ENCODE data around the gene CA4.
"Not testable (repeated sequence)": the region's sequence is repeated elsewhere in the genome, so short reads cannot be mapped to it uniquely, and the experiment has no call there.

The CA4 gene

DNA sequence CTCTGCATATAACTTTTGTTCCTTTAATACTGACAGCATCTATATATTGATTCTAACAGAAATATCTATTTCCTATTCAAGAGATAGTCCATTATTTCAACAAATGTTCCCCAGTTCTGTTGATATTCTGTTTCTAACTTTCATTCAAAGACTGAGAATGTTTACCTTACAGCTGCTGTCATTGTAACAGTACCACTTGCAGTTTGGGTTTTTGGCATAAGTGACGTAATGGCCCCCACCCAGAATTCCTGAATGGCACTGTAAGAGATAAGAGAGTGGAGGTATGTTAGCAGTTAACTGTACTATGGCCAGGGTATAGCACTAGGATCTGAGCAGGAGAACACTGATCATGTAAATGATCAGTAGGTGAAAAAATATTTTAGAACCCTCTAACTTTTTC, 30.6 kb downstream of the CA4 start:
- not testable (repeated sequence) for H3K4me3 ChIP-seq (ENCODE audit: low read depth, low read length); H3K27me3 ChIP-seq (ENCODE audit: control insufficient read depth, insufficient read depth, low read length); H3K4me1 ChIP-seq (ENCODE audit: control insufficient read depth, insufficient read depth, low read length); H3K9ac ChIP-seq (ENCODE audit: low read depth, low read length); H3K9me3 ChIP-seq (ENCODE audit: control insufficient read depth, insufficient read depth, low read length); H3K27ac ChIP-seq (ENCODE audit: low read depth, low read length)
- peaks cover 59% of the 10 kb centered on the region for H3K36me3 ChIP-seq (ENCODE audit: control insufficient read depth, insufficient read depth, low read length)

DNA sequence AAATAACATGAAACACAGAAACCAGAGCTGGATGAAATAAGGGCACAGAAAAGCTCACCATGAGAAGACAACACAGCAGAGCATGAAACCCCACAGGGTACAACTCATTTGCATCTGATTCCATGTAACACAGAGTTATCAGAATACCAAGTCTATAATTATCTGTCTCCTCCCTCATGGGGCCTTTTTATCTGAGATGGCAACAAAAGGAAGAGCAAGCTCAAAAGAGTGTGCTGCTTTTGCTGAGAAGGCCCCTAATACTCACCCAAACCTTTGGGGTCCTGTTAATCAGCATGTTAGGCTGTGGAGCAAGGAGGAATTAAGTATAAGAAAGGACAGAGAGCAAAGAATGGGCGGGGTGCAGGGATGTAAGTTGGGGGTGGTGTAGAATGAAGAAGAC, 36.6 kb downstream of the CA4 start:
- H3K4me3 ChIP-seq (ENCODE audit: low read depth, low read length); H3K4me1 ChIP-seq (ENCODE audit: control insufficient read depth, insufficient read depth, low read length); H3K27me3 ChIP-seq (ENCODE audit: control insufficient read depth, insufficient read depth, low read length); H3K9ac ChIP-seq (ENCODE audit: low read depth, low read length); H3K9me3 ChIP-seq (ENCODE audit: control insufficient read depth, insufficient read depth, low read length); H3K27ac ChIP-seq (ENCODE audit: low read depth, low read length): not testable (repeated sequence)
- H3K36me3 ChIP-seq (ENCODE audit: control insufficient read depth, insufficient read depth, low read length) = peaks cover 84% of the 10 kb centered on the region

DNA sequence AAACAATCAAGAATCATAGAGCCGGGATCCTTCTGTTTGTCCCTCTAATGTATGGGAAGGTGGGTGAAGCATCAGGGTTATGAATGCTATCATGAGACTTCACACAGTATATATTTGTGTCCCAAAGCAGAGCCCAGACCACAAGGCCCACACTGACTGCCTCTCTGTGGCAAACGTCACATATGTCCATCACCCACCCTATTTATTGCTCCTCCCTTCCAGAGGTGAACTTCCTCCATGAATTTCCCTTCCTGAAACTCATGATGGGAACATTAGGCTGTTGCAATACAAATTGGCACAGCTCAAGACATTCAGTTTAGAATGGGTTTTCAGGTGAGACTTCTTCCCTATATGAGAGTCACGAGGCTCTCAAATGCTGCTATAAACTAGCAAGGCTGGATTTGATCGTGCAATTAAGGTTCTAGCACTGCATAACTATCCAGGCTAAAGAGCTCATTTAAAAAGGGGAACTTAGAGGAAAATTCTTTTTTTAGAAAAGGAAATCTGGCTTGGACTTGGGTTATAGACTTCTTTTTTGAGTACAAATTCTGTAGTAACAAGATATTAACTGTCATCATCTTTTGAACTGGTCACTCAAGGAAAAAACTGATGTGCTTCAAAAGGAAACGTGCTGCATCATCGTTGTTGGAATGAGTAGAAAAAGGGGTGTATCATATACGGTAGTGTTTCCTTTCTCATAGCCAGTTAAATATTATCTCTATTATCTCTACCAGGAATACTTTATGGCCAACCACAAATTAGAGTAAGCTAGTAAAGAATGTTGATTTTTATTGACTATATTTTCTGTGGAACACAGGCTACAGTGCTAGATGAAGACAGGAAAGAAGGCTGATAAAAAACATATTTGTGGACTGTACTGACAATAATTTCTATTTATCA, 37.3 kb downstream of the CA4 start:
- not testable (repeated sequence) for H3K9me3 ChIP-seq (ENCODE audit: control insufficient read depth, insufficient read depth, low read length); H3K27ac ChIP-seq (ENCODE audit: low read depth, low read length); H3K4me3 ChIP-seq (ENCODE audit: low read depth, low read length); H3K9ac ChIP-seq (ENCODE audit: low read depth, low read length); H3K27me3 ChIP-seq (ENCODE audit: control insufficient read depth, insufficient read depth, low read length); H3K4me1 ChIP-seq (ENCODE audit: control insufficient read depth, insufficient read depth, low read length)
- peaks cover 83% of the 10 kb centered on the region for H3K36me3 ChIP-seq (ENCODE audit: control insufficient read depth, insufficient read depth, low read length)

DNA sequence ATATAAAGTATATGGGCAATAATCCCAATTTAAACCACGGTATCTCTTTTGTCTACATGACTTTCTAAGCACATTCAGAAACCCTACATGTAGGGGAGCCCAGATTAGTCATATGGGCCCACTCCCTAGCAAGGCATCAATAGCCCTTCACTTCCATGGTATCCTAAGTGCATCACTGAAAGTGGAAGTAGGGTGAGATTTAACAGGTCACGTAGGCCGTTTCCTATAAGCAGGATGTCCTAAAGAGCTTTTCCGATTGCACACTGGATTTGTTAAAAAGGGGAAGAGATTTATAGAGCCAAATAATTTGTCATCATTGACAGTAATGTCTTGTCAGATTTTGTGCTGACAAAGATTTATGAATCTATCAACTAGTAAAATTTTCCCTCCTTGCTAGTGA, 39.0 kb downstream of the CA4 start:
- H3K4me3 ChIP-seq (ENCODE audit: low read depth, low read length) = no peak overlapping the region
- no peak overlapping the region for H3K27ac ChIP-seq (ENCODE audit: low read depth, low read length)
- H3K4me1 ChIP-seq (ENCODE audit: control insufficient read depth, insufficient read depth, low read length) = no peaks in the 10 kb centered on the region
- no peak overlapping the region for H3K9ac ChIP-seq (ENCODE audit: low read depth, low read length)
- H3K27me3 ChIP-seq (ENCODE audit: control insufficient read depth, insufficient read depth, low read length) = no peaks in the 10 kb centered on the region
- H3K9me3 ChIP-seq (ENCODE audit: control insufficient read depth, insufficient read depth, low read length) = no peaks in the 10 kb centered on the region
- H3K36me3 ChIP-seq (ENCODE audit: control insufficient read depth, insufficient read depth, low read length) = peaks cover 85% of the 10 kb centered on the region

DNA sequence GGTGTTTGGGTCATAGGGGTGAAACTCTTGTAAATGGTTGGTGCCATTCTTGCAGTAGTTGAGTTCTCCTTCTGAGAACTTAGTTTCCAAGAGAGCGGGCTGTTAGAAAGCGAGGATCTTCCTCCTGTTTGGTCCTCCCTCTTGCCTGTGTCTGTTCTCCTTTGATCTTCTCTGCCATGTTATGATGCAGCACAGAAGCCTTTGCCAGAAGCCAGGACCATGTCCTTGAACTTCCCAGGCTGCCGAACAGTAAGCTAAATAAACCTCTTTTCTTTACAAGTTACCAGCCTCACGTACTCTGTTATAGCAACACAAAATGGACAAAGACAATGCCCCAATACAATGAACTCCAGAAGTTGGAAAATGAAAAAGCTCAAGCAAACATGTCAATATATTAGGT, 40.3 kb downstream of the CA4 start:
- H3K36me3 ChIP-seq (ENCODE audit: control insufficient read depth, insufficient read depth, low read length) = peaks cover 88% of the 10 kb centered on the region
- not testable (repeated sequence) for H3K27ac ChIP-seq (ENCODE audit: low read depth, low read length); H3K4me3 ChIP-seq (ENCODE audit: low read depth, low read length); H3K9ac ChIP-seq (ENCODE audit: low read depth, low read length); H3K9me3 ChIP-seq (ENCODE audit: control insufficient read depth, insufficient read depth, low read length); H3K4me1 ChIP-seq (ENCODE audit: control insufficient read depth, insufficient read depth, low read length); H3K27me3 ChIP-seq (ENCODE audit: control insufficient read depth, insufficient read depth, low read length)

DNA sequence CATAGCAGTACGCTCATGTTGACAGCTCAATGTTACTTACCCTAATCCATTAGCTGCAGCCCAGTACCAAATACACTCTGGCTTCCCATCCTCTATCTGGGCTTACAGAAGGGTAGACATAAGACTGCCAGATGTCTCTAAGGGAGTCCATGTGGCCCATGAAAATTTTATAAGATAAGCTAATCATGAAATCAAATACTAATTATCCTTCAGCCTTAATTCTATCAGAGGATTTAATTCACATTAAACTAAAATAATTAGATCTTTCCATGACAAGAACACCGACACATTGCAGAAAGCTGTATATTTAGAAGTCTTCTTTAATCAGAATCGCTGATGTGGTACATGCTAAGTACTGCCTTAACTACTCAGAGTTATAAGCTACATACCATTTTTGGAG, 43.3 kb downstream of the CA4 start:
- H3K36me3 ChIP-seq (ENCODE audit: control insufficient read depth, insufficient read depth, low read length) = peaks cover 83% of the 10 kb centered on the region
- not testable (repeated sequence) for H3K4me1 ChIP-seq (ENCODE audit: control insufficient read depth, insufficient read depth, low read length); H3K4me3 ChIP-seq (ENCODE audit: low read depth, low read length); H3K9ac ChIP-seq (ENCODE audit: low read depth, low read length); H3K9me3 ChIP-seq (ENCODE audit: control insufficient read depth, insufficient read depth, low read length); H3K27me3 ChIP-seq (ENCODE audit: control insufficient read depth, insufficient read depth, low read length); H3K27ac ChIP-seq (ENCODE audit: low read depth, low read length)

DNA sequence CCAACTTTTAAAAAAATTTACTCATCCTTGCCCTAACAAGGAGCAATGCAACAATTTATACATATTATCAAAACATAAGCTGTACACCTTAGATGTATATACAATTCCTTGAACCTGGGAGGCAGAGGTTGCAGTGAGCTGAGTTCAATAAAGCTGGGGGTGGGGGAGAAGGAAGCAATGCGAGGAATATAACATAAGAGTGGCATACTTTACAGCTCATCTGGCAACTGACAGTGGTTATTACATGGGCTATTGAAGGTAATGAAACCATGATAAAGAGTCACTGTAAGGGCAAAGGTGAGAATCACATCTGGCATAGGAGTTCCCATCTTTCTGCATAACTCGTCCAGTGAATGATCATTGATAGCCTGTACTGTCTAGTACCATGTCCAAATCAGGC, 43.7 kb downstream of the CA4 start:
- Histone ChIP-seq H3K27ac (ENCODE audit: low read depth, low read length) (no peak overlapping the region), H3K9ac (ENCODE audit: low read depth, low read length) (no peak overlapping the region), H3K4me3 (ENCODE audit: low read depth, low read length) (no peak overlapping the region), H3K4me1 (ENCODE audit: control insufficient read depth, insufficient read depth, low read length) (no peaks in the 10 kb centered on the region), H3K27me3 (ENCODE audit: control insufficient read depth, insufficient read depth, low read length) (no peaks in the 10 kb centered on the region), H3K9me3 (ENCODE audit: control insufficient read depth, insufficient read depth, low read length) (no peaks in the 10 kb centered on the region), H3K36me3 (ENCODE audit: control insufficient read depth, insufficient read depth, low read length) (peaks cover 84% of the 10 kb centered on the region)

DNA sequence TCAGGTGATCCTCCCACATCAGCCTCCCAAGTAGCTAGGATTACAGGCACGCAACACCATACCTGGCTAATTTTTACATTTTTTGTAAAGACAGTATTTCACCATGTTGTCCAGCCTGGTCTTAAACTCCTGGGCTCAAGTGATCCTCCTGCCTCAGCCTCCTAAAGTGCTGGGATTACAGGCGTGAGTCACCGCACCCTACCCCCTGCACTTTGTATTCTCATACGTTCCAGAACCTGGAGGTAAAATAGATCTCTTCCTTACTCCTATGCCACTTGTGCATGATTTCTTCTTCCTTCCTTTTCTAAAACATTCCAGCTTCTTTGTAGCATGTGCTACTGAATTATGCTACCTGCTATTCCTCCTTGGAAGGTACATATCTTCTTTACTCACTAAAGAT, 44.4 kb downstream of the CA4 start:
- peaks cover 84% of the 10 kb centered on the region for H3K36me3 ChIP-seq (ENCODE audit: control insufficient read depth, insufficient read depth, low read length)

DNA sequence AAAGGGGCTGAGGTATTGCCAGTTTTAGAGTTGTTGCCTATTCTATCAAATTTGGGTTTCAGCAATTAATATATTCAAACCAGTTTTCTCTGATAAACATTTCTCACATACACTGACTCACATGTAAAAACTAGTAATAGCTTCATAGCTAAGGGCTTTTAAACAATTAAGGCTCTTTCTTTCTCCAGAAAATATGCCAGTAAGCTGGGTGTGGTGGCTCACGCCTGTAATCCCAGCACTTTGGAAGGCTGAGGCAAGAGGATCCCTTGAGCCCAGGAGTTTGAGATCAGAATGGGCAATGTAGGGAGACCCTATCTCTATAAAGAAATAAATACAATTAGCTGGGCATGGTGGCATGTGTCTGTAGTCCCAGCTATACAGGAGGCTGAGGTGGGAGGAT, 48.9 kb downstream of the CA4 start:
- H3K36me3 ChIP-seq (ENCODE audit: control insufficient read depth, insufficient read depth, low read length) = peaks cover 51% of the 10 kb centered on the region
- H3K4me1 ChIP-seq (ENCODE audit: control insufficient read depth, insufficient read depth, low read length); H3K4me3 ChIP-seq (ENCODE audit: low read depth, low read length); H3K9me3 ChIP-seq (ENCODE audit: control insufficient read depth, insufficient read depth, low read length); H3K9ac ChIP-seq (ENCODE audit: low read depth, low read length); H3K27me3 ChIP-seq (ENCODE audit: control insufficient read depth, insufficient read depth, low read length); H3K27ac ChIP-seq (ENCODE audit: low read depth, low read length): not testable (repeated sequence)

More for the DNA sequence above, 44.4 kb downstream of the CA4 start:
- H3K9ac ChIP-seq (ENCODE audit: low read depth, low read length); H3K27me3 ChIP-seq (ENCODE audit: control insufficient read depth, insufficient read depth, low read length); H3K27ac ChIP-seq (ENCODE audit: low read depth, low read length); H3K9me3 ChIP-seq (ENCODE audit: control insufficient read depth, insufficient read depth, low read length); H3K4me3 ChIP-seq (ENCODE audit: low read depth, low read length); H3K4me1 ChIP-seq (ENCODE audit: control insufficient read depth, insufficient read depth, low read length): not testable (repeated sequence)

DNA sequence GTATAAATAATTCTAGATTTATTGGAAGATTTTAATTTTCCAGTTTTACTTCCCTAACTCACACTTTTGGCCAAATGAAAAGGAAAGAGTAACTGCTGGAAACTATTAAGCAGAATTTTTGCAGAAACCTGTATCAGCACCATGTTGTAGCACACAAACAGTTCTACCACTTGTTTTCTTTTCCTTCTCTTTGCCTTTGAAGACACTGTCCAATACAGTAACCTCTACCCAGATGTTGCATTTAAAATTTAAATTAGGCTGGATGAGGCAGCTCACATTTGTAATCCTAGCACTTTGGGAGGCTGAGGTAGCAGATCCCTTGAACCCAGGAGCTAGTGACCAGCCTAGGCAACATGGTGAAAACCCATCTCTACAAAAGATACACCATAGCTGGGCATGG, 56.0 kb downstream of the CA4 start:
- H3K27ac ChIP-seq (ENCODE audit: low read depth, low read length); H3K4me1 ChIP-seq (ENCODE audit: control insufficient read depth, insufficient read depth, low read length); H3K9me3 ChIP-seq (ENCODE audit: control insufficient read depth, insufficient read depth, low read length); H3K27me3 ChIP-seq (ENCODE audit: control insufficient read depth, insufficient read depth, low read length); H3K4me3 ChIP-seq (ENCODE audit: low read depth, low read length); H3K9ac ChIP-seq (ENCODE audit: low read depth, low read length): not testable (repeated sequence)
- H3K36me3 ChIP-seq (ENCODE audit: control insufficient read depth, insufficient read depth, low read length) = peaks cover 15% of the 10 kb centered on the region; the same call in 1 of the 2 replicates

DNA sequence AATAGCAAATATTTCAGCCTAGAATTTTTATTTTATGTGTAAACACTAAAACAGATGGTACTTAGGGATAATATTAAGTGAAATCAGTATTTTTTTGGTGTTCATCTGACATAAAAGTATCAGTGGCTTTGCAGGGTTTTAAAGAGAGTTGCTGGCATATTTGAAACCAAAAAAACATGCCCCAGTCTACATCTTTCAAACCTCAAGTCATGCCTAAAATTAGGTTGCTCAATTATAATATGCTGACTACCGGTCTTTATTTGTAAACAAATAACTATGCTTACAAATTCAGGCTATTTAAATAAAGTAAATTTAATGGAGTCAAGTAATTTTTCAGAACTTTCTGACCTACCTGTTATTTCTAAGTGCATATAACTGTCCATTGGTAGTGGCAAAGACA, 58.5 kb downstream of the CA4 start:
- H3K9me3 ChIP-seq (ENCODE audit: control insufficient read depth, insufficient read depth, low read length); H3K27me3 ChIP-seq (ENCODE audit: control insufficient read depth, insufficient read depth, low read length); H3K4me1 ChIP-seq (ENCODE audit: control insufficient read depth, insufficient read depth, low read length); H3K4me3 ChIP-seq (ENCODE audit: low read depth, low read length); H3K9ac ChIP-seq (ENCODE audit: low read depth, low read length); H3K27ac ChIP-seq (ENCODE audit: low read depth, low read length): not testable (repeated sequence)
- H3K36me3 ChIP-seq (ENCODE audit: control insufficient read depth, insufficient read depth, low read length) = peaks cover 23% of the 10 kb centered on the region
